ENCODE data around the gene ELAVL1.
"Not testable (repeated sequence)": the region's sequence is repeated elsewhere in the genome, so short reads cannot be mapped to it uniquely, and the experiment has no call there.

The ELAVL1 gene

DNA sequence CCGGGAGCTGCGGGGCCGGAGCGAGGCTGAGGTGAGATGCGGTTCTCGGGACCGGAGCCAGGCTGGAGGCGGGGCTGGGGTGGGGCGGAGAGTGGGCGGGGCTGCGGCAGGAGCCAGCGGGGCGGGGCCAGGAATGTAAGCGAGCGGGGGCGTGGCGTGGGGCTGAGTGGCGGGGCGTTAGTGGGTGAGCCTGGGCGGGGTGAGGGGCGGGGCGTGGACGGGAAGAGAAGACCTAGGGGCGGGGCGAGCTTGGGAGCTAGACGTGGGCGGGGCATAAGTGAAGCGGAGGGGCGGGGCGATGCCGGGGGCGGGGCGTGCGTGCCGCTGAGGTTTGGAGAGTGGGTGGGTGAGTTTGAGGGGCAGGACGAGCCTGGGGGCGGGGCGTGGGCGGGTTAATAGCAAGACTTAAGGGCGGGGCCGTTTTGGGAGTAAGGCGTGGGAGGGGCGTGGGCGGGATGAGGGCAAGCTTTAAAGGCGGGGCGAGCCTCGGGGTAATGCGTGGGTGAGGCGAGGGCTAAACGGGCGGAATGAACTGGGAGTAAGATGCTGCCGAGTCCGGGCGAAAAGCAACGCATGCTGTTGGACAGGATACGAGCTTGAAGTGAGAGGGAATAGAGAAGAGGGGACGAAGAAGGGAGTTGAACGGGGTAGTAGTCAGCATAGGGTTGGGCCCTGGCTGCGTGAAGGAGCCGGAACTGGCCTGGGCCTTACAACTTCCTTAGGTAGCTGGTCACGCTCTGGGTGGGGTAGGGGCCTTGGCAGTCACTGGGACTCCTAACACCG, 84.7 kb downstream of the ELAVL1 start:
- DNase-seq: peak; percentile 98

DNA sequence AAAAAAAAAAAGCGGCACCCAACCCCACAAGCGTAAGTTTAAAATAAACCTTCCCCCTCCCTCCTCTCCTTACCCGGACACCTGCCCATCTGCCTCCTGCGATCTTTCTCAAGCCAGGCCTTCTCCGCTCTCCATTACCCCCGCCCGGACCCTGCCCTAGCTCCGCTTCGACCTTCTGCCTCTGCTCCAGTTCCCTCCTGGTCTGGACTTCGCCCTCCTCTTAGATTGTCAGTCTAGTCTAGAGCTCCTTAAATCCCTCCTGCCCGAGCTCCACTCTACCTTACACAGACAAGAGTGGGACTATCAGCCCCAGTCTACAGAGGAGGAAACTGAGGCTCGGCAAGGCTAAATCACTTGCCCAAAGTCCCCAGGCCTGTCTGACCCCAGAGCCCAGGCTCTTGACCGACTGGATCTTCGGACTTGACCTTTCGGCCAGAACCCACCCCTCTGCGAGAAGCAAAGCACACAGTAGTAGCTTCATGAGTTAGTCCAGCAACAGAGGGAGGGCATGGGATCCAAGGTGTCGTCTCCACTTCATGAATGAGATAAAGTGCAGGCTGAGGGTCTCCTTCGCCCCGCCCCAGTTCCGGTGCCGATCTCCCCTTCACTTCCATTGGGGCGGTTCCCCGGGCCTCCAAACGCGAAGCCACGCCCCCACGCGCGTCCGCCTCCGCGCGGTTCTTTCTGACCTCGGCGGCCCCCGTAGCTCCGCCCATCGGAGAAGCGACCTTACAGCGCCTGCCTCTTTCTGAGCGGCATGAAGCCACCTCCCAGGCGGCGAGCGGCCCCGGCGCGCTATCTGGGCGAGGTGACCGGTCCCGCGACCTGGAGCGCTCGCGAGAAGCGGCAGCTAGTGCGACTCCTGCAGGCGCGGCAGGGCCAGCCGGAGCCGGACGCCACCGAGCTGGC, 85.6 kb downstream of the ELAVL1 start, which contains the start of gene SNAPC2:
TSS of gene SNAPC2 (plus strand) at position 729 of the 909 bp plus-strand sequence. CDS start at position 758, 29 bp downstream.
- peak; percentile 96 for DNase-seq

DNA sequence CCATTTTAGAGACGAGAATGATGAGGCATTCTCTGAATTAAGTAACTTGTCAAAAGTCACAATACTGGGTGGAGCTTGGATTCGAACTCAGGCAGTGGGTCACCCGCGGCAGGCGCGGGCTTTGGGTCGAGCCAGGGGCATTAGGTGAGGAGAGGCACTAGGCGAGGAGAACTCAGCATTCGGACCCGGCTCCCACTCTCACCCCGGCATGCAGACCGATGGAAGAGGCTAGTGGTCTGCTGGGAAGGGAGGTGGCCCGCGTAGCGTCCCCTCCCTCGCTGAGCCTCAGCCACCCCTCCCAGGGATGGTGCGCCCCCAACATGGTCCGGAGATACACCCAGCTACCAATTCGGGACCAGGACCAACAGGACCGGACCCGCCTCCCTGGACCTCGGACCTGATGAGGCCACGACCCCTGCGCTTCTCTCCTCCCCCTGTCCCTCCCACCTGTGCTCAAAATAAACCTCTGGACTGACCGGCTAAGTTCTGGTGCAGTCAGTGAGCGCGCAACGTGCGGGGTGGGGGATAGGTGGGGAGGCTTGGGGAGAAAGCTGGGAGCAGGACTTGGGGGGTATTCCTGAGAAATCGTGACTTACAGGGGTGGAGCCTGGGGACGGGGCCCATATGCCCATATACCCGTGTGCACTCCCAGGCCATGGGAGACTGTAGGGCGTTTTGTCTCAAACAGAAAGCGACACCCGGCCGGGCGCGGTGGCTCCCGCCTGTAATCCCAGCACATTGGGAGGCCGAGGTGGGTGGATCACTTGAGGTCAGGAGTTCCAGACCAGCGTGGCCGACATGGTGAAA, 86.6 kb downstream of the ELAVL1 start:
- DNase-seq: no peak

DNA sequence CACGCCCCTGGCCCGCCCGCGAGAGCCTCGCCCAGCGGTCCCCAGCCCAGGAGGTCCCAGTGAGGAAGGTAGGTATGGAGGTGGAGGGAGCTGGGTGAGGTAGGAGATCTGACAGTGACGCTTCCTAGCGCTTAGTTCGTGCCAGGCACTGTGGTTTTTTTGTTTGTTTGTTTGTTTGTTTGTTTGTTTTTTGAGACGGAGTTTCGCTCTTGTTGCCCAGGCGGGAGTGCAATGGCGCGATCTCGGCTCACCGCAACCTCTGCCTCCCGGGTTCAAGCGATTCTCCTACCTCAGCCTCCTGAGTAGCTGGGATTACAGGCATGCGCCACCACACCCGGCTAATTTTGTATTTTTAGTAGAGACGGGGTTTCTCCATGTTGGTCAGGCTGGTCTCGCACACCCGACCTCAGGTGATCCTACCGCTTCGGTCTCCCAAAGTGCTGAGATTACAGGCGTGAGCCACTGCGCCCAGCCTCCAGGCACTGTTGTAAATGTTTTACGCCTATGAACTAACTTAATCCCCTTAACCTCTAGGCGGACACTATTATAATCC, 87.3 kb downstream of the ELAVL1 start:
- not testable (repeated sequence) for DNase-seq

DNA sequence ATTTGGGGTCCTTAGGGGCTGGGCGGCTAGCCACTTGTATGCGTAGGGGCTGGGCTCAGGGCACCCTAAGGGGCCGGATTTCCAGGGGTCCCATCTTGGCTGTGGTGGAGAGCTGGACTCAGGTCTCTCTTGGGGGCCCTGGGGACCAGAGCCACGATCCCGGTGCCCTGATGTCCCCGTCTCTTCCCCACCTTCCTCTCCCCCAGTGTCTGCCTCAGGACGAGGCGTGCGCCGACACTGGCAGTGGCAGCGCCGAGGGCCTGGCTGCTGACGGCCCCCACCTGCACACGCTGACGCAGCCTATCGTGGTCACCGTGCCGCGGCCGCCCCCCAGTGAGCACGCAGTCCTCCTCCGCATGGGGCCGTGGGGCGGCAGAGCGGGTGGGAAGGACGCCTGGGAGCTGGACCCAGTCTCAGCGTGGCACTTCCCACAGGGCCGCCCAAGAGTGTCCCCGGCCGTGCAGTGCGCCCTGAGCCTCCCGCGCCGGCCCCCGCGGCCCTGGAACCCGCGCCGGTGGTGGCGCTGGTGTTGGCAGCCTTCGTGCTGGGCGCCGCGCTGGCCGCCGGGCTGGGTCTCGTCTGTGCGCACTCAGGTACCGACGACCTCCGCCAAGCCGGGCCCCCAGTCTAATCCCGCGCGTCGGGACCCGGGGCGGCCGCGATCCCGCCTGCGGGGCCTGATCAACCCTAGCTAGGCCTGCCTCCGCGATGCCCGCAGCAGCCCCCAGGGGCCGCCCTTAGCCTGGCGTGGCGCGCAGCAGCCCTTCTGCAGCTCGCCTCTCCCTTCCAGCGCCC, 88.0 kb downstream of the ELAVL1 start:
- peak; percentile 59 for DNase-seq

DNA sequence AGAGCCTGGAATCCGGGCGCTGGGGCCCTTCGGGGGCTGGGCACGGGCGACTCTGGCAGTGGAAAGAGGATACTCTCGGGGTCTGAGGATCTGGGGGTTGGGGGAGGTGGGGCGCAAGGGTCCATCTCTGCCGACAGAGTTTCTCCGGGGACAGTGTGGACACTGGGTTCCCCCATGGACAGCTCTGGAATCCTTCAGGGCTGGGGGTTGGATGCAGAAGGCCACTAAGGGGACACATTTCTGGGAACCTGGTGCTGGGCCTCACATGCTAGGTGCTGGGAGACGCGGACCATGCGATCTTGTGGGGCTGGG, 88.5 kb downstream of the ELAVL1 start:
- no peak for DNase-seq

DNA sequence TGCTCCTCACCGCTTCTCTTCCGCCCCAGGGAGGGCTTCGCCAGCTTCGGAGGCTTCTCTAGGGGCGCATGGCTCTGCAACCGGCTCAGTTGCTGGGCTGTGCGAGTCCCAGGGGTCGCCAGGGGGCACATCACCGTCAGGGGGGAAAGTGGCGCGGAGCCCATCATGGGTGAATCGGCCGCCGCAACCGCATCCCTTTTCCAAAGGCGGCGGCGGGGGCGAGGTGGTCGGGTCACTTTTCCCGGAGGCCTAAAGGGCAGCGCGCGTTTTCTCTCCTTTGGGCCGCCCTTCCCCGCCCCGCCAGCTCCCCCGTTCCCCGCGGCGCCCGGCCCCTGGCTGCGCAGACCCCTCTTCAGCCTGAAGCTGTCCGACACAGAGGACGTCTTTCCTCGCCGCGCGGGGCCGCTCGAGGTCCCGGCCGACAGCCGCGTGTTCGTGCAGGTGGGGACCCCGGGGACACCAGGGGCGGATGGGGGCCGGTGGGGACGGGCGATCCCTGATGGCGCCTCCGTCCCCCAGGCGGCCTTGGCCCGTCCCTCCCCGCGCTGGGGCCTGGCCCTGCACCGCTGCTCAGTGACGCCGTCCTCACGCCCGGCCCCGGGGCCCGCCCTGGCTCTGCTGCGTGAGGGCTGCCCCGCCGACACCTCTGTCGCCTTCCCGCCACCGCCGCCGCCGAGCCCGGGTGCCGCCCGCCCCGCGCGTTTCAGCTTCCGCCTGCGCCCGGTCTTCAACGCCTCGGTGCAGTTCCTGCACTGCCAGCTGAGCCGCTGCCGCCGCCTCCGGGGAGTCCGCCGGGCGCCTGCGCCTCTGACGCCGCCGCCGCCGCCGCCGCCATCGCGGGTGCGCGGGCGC, 89.1 kb downstream of the ELAVL1 start:
- peak; percentile 58 for DNase-seq

DNA sequence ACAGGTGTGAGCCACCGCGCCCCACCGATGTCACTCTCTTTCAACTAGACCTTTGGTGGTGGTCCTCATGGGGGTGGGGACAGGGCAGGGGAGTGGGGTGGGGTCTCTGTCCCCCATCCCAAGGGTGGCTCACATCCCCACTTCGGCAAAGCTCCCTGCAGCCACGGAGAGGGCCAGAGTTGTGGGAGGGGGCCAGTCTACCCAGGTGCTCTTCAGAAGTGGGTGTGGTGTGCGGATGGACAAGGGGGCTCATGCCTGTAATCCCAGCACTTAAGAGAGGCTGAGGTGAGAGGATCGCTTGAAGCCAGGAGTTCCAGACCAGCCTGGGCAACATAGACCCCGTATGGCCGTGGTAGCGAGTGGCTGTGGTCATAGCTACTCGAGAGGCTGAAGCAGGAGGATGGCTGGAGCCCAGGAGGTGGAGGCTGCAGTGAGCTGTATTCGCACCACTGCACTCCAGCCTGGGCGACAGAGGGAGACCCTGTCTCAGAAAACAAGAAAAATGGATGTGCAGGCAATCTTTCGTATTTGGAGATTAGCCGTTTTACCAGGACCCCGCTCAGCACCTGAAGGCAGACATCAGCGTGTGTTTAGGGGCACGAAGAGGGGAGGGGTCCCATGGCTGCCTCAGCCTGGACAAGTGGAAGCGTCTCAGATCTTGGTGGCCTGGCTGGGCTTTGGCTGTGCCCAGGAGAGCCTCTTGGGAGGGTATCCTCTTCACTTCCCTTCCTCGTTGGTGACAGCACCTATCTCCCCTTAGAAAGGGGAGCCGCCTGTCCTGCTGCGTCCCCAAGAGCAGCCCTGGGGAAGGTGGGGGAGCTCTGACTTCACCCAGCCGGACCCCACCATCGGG, 90.0 kb downstream of the ELAVL1 start:
- DNase-seq: no peak

DNA sequence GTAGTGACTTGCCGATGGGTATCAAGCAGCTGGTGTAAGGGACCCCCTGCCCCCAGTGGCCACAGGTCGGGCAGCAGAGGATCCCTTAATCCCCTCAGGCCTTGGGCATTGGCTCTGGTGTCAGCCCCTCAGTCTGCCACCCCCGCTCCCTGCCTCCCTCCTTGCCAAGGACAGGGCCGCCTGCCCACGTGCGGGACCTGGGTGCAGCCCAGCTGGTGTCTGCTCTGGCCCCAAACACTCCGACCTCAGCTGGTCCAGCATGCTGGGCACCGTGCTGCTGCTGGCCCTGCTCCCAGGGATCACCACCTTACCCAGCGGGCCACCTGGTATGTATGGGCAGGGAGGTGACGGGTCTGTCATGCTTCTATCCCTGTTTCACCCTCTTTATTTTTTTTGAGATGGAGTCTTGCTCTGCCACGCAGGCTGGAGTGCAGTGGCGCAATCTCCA, 90.8 kb downstream of the ELAVL1 start, which contains the start of gene TGFBR3L:
TSS of gene TGFBR3L (plus strand) at position 233 of the 448 bp plus-strand sequence.
- DNase-seq: no peak

DNA sequence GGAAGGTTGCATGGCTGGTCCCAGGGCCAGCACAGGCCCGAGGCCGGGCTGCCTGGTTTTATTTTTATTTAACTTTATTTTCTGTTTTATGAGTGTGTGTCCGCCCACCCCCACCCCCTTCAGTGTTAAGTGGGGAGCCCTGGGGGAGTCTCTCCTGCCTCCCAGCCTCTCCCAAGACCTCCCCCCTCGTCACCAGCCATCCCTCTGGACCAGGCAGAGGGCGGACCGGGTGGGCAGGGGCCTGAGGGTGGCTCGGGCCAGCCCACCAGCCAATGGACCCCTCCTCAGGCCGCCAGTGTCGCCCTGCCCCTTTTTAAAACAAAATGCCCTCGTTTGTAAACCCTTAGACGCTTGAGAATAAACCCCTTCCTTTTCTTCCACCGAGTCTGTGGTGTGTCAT, 91.3 kb downstream of the ELAVL1 start:
- DNase-seq: no peak

DNA sequence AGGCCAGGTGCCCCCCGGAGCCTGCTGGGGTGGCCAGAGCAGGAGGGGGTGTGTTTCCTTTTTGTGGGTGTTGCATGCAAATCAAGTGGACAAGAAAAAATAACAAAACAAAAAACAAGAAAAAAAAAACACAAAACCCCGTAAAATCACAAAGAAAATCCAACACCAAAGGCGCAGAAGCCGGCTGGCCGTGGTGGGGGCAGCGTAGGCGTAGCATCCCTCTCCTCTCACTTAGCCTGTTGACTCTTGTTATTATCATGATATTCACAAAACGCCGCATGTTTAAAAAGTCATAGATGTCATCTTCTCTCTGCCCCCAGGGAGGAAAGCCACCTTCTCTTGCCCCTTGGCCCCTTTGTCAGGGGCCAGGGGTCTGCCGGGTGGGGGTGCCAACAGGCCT, 91.8 kb downstream of the ELAVL1 start:
- DNase-seq: no peak

DNA sequence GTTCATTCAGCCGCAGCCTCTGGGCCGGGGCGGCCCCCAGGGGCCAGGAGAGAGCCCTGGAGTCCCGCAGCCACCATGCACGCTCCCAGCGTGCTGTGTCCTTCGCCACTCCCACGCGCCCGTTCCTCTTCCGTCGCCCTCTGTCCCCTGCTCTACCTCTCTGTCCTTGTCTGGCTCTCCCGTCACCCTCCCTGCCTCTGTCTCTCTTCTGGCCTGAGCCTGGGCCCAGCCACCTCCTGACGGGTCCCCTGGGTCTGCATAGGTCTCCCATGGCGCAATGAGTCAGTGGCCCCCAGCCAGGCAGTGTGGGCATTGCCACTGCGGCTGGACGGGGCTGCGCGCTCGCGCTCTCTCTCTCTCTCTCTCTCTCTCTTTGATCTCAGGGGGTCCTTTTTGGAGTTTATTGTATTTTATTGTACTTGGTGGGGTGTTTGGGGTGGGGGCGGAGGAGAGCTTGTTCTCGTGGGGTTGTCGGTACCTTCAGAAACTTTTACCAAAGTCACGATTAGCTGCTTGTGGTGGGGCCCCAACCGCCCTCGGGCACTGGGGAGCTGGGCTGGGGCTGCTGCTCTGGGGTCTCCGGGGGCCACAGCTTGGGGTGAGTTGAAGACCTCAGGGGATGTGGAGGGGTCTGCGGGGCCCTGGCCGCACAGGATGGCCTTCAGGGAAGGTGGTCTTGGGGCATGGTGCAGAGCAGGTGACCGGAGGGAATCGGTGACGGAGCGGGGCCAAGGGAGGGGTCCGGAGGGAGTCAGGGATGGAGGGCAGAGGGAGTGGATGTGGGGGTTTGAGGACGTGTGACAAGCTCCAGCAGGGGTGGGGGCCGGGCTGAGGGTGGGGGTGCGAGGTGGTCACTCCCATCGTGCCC, 92.5 kb downstream of the ELAVL1 start:
- DNase-seq: no peak

DNA sequence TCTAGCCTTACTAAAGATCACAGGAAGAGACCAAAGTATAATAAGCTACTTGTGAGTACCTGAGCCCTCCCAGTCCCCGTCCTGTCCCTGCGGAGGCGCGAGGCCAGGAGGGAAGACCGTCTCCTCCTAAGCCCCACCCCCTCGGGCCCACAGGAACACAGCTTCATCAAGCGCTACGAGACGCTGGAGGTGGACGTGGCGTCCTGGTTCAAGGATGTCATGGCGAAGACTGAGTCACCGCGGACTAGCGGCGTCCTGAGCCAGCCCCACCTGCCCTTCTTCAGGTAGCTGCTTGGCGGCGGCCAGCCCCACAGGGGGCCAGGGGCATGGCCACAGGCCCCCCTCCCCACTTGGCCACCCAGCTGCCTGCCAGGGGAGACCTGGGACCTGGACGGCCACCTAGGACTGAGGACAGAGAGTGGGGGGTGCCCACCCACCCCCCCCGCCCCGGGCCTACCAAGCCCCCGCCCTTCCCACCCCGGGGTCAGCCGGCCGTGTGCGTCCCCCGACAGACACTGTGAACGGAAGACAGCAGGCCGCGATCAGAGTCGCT, 93.2 kb downstream of the ELAVL1 start:
- DNase-seq: no peak

DNA sequence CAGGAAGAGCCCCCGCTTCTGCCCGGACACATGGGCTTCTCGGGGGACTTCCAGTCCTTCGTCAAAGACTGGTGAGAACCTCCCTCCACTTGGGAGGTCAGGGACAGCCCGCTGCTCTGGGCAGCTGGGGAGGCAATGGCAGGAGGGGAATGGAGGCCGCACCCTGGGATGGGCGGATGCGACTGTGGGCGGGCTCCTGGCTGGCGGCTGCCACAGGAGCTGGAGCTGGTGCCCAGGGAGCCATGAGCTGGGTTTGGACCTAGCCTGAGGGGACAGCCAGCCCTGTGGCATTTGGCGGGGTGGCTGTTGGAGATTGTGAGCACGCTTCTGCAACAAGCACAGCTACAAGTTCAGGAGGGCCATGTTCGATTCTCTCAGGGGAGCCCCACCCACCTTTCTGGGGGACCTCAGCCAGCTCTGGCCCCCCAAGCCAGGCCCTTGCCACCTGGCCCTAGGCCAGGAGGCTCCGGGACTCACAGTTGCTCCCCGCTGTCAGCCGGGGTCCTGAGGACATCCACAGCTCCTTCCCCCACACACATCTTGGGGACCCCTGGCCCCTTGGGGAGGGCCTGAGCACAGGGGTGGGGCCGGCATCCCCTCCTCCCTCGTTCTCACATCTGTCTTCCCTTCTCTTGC, 93.8 kb downstream of the ELAVL1 start:
- no peak for DNase-seq

DNA sequence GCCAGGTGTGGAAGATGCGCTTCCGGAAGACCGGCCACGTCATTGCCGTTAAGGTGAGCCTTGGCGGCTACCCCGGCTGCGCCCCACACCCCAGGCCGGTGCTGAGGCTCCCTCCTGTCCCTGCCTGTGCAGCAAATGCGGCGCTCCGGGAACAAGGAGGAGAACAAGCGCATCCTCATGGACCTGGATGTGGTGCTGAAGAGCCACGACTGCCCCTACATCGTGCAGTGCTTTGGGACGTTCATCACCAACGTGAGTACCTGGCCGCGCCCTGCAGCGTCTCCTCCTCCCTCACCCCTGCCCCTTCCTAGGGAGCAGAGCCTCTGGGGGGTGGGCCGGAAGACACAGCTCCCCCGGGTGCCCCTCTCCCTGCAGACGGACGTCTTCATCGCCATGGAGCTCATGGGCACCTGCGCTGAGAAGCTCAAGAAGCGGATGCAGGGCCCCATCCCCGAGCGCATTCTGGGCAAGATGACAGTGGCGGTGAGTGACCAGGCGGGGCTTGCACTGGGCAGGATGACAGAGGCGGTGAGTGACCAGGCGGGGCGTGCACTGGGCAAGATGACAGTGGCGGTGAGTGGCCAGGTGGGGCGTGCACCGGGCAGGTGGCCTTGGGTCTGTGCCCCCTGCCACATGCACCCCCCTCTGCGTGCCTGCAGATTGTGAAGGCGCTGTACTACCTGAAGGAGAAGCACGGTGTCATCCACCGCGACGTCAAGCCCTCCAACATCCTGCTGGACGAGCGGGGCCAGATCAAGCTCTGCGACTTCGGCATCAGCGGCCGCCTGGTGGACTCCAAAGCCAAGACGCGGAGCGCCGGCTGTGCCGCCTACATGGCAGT, 94.9 kb downstream of the ELAVL1 start:
- DNase-seq: no peak

DNA sequence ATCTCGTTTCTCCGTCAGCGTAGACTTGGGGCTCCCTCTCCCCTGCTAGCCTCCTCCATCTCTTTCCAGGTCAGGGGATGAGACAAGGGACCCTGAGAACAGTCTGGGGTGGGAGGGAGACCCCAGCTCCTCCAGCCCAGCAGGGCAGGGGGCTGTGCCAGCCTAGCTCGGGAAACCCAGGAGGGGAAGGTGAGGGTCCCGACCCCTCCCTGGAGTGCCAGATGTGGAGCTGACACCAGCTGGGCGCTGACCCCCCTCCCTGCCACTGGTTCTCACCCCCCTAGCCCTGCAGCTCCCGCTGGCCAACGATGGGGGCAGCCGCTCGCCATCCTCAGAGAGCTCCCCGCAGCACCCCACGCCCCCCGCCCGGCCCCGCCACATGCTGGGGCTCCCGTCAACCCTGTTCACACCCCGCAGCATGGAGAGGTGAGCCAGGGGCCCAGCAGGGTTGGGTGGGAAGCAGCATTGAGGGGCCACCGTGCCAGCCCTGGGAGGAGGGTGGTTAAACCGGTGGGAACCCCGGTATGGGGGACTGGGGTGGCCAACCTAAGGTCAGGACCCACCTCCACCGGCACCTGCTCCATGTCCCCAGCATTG, 95.9 kb downstream of the ELAVL1 start:
- no peak for DNase-seq

All from CD4-positive, alpha-beta T cell treated with Interferon gamma for 1 hour (primary cell).